ENCODE measurements around the gene IBA57.

DNA sequence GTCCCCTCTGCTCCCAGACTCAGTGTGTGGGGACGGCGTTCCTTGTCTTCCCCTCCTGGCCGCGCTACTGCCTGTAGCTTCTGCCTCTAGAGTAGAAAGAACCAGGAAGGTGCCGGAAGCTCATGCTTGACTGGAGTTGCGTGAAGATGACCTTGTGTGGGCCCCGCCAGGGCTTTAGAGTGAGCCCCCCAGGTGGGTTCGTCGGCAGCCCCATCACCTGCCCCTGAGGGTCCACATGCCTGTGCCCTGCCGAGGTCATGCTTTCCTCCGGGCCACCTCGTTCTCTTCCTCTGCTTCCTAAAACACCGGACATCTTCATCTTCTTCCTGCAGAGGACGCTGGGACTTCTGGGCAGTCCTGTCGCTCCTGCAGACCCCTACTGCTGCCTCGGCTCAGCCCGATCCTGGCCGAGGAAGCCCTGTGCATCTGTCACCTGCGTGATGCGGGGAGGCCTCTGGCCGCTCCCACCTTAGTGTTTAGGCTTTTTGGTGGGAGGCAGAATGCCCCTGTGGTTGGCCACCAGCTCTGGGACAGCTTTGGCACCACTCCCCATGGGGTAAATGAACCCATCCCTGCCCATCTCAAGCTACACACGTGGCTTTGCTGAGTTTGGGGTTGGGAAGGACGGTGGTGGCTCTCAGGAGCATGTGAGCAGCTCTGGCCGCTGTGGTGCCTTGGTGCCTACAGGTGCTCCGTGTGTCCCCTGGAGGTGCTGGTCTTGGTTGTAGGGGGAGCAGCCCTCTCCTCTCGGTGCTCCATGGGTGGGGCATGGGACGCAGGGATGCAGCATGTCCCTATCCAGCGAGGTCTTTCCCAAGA lies 54.6 kb downstream of the IBA57 start:
- TF ChIP-seq, protein P1, sequence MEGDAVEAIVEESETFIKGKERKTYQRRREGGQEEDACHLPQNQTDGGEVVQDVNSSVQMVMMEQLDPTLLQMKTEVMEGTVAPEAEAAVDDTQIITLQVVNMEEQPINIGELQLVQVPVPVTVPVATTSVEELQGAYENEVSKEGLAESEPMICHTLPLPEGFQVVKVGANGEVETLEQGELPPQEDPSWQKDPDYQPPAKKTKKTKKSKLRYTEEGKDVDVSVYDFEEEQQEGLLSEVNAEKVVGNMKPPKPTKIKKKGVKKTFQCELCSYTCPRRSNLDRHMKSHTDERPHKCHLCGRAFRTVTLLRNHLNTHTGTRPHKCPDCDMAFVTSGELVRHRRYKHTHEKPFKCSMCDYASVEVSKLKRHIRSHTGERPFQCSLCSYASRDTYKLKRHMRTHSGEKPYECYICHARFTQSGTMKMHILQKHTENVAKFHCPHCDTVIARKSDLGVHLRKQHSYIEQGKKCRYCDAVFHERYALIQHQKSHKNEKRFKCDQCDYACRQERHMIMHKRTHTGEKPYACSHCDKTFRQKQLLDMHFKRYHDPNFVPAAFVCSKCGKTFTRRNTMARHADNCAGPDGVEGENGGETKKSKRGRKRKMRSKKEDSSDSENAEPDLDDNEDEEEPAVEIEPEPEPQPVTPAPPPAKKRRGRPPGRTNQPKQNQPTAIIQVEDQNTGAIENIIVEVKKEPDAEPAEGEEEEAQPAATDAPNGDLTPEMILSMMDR (IDR thresholded peaks at IDR 0.05) = no peak
- TF ChIP-seq POLR2A (IDR thresholded peaks at IDR 0.05) = no peak
